Stimulated activated CD8-positive, alpha-beta memory T cell treated with anti-CD3 and anti-CD28 coated beads, Interleukin-12 subunit alpha, Interleukin-12 subunit beta, amount 100 ng/mL, for 24 hours (primary cell): ENCODE data around the gene GPRC5A.
"Not testable (repeated sequence)": the region's sequence is repeated elsewhere in the genome, so short reads cannot be mapped to it uniquely, and the experiment has no call there.

Source experiments
- DNase-seq: peaks from one replicate; pipeline ENCODE4 v3.0.0-alpha.2; 2020; ENCODE audit errors: extremely low read depth

Gene GPRC5A

GRCh38 chr12:12891080-12891880 lies at the start of gene GPRC5A:
Gene GPRC5A (plus strand): TSS chr12:12891562. CDS start chr12:12908250, 16,688 bp downstream.
- DNase-seq = no peak

GRCh38 chr12:12845794-12846243 lies 45.5 kb upstream of the GPRC5A start:
- no peak for DNase-seq

GRCh38 chr12:12846780-12847179 lies 44.6 kb upstream of the GPRC5A start:
- DNase-seq = not testable (repeated sequence)

GRCh38 chr12:12853435-12853834 lies 37.9 kb upstream of the GPRC5A start:
- DNase-seq = no peak

- DNase-seq = no peak
Observed at GRCh38 chr12:12859690-12860089, 31.7 kb upstream of the GPRC5A start.

GRCh38 chr12:12864243-12864642 lies 27.1 kb upstream of the GPRC5A start:
- DNase-seq = no peak

GRCh38 chr12:12868477-12869235 lies 22.7 kb upstream of the GPRC5A start:
- DNase-seq = no peak

GRCh38 chr12:12870465-12870864 lies 20.9 kb upstream of the GPRC5A start:
- no peak for DNase-seq

GRCh38 chr12:12871587-12872138 lies 19.7 kb upstream of the GPRC5A start:
- no peak for DNase-seq

- DNase-seq = no peak
Observed at GRCh38 chr12:12872139-12872933, 19.0 kb upstream of the GPRC5A start.

GRCh38 chr12:12872934-12873275 lies 18.5 kb upstream of the GPRC5A start:
- DNase-seq = no peak

GRCh38 chr12:12874029-12874428 lies 17.3 kb upstream of the GPRC5A start:
- DNase-seq = no peak

- DNase-seq = not testable (repeated sequence)
Observed at GRCh38 chr12:12875301-12875700, 16.1 kb upstream of the GPRC5A start.

GRCh38 chr12:12877153-12877768 lies 14.1 kb upstream of the GPRC5A start:
- DNase-seq = no peak

GRCh38 chr12:12877781-12878455 lies 13.4 kb upstream of the GPRC5A start:
- DNase-seq = no peak

GRCh38 chr12:12880537-12880936 lies 10.8 kb upstream of the GPRC5A start:
- DNase-seq = no peak

- no peak for DNase-seq
Observed at GRCh38 chr12:12881151-12881909, 10.0 kb upstream of the GPRC5A start.

GRCh38 chr12:12882288-12882687 lies 9.1 kb upstream of the GPRC5A start:
- no peak for DNase-seq

- no peak for DNase-seq
Observed at GRCh38 chr12:12883369-12884001, 7.9 kb upstream of the GPRC5A start.
